GM12864 (cell line): ENCODE data around the gene TBL1XR1.
"Not testable (repeated sequence)": the region's sequence is repeated elsewhere in the genome, so short reads cannot be mapped to it uniquely, and the experiment has no call there.

ENCODE experiments used
- DNase-seq: peaks from one replicate; pipeline ENCODE4 v3.0.0-alpha.2; 2011; ENCODE audit warnings: low read depth
- H3K4me3 ChIP-seq: 2 replicates; pipeline ENCODE4 v1.5.1; 2011; ENCODE audit warnings: mild to moderate bottlenecking, low read depth, low read length, control low read depth
- CTCF ChIP-seq: IDR thresholded peaks from 2 replicates; pipeline ENCODE4 v1.5.1; 2011; ENCODE audit warnings: low read depth, mild to moderate bottlenecking, moderate library complexity, low read length, control low read depth, inconsistent platforms; ENCODE audit errors: missing control alignments

Gene TBL1XR1

DNA sequence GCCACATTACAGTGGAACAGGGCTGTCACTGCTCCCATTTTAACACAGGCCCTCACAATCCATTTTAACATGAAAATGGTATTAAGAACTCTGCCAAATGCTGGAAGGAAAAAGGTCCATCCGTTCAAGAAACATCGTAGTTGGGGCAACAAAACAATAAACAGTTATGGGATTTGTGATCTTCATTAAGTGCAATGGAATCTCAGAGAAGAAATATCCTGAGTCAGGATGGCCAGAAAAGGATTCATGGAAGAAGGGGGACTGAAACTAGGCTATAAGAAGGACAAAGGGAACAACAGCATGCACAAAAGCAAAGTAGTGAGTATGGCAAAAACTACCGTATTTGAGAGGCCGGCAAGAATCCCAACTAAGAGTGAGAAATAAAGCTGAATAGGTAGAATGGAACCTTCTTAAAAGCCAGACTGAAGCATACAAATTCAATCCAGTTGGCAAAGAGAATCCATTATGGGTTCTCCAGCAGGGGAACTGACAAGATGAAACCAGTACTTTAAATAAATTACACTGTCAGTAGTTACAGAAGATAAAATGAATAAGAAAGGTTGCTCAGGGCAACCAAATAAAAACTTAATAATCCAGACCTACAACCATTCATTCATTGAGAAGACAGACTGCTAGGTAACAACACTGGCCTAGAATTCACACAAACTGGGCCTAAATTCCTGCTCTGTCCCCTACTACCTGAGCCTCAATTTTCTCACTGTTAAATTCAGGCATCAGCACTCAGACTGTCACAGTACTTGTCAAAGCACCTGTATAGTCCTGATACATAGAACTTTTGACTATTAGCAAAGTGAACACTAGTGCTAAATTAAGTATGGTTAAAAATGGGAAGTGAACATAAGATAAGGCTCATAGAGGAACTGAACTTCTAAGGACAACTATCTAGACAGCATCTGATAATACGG lies 6.3 kb downstream of the TBL1XR1 start:
- no peak overlapping the region for H3K4me3 ChIP-seq
- TF ChIP-seq CTCF: no peak
- DNase-seq: no peak

DNA sequence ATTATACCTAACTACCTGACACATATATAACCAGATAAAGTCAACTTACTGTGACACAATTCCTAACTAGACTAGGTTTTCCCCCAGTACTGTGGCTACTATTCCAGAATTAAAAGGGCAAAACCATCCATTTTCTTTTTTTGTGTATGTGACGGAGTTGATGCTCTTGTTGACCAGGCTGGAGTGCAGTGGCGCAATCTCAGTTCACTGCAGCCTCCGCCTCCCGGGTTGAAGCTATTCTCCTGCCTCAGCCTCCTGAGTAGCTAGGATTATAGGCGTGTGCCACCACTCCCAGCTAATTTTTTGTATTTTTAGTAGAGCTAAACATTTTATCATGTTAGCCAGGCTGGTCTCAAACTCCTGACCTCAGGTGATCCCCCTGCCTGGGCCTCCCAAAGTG lies 7.1 kb downstream of the TBL1XR1 start:
- DNase-seq, H3K4me3 ChIP-seq: not testable (repeated sequence)

- DNase-seq, H3K4me3 ChIP-seq: not testable (repeated sequence)
Observed at GRCh38 chr3:177188325-177188724, 9.0 kb downstream of the TBL1XR1 start.

DNA sequence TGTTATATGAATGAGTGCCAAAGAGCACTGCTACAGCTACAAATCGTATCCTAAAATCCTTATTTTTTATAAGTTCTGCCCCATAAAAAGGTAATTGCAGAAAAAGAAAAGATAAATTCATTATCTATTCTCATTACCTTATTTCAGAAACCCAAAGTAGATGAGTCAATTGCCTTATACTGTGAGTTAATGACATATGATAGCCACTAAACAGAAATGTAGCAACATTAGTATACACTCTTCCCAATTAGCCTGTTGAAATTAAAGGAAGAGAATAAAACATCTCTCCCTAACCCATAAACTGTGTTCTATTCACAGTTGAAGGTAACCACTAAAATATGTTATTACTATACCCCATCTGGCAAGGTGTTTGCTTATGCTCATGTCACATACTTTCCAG lies 11.0 kb downstream of the TBL1XR1 start:
- no peak for TF ChIP-seq CTCF
- no peak overlapping the region for H3K4me3 ChIP-seq
- DNase-seq: no peak

GRCh38 chr3:177185035-177185574 lies 12.2 kb downstream of the TBL1XR1 start:
- no peak overlapping the region; the same call in 1 of the 2 replicates for H3K4me3 ChIP-seq
- no peak for TF ChIP-seq CTCF
- DNase-seq: no peak

GRCh38 chr3:177184602-177185001 lies 12.7 kb downstream of the TBL1XR1 start:
- peak; percentile 40 for DNase-seq
- not testable (repeated sequence) for H3K4me3 ChIP-seq

DNA sequence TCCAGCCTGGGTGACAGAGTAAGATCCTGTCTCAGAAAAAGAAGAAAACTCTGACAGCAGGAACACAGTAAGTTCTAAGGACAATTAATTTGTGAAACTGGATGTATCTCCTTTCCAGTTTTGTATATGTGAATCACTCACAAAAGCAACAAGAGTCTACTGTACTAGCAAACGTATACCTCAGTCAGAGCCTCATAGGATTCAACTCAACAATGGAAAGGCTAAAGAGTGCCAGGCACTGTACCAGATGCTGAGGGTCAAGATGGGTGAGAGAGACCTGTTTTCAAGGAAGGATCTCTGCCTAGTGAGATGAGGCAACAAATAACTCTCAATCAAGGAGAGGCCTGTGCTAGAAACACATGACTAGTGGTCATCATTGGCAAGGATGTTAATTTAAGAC lies 14.9 kb downstream of the TBL1XR1 start:
- TF ChIP-seq CTCF: no peak
- DNase-seq: no peak
- H3K4me3 ChIP-seq: no peak overlapping the region

GRCh38 chr3:177181418-177181817 lies 15.9 kb downstream of the TBL1XR1 start:
- no peak for DNase-seq
- H3K4me3 ChIP-seq: no peak overlapping the region
- no peak for TF ChIP-seq CTCF
